Measurements from ENCODE around the gene GALNT2.

- TF ChIP-seq POLR2AphosphoS5 (IDR thresholded peaks at IDR 0.05; ENCODE audit: low read depth) = no peak
- TF ChIP-seq, protein P1, sequence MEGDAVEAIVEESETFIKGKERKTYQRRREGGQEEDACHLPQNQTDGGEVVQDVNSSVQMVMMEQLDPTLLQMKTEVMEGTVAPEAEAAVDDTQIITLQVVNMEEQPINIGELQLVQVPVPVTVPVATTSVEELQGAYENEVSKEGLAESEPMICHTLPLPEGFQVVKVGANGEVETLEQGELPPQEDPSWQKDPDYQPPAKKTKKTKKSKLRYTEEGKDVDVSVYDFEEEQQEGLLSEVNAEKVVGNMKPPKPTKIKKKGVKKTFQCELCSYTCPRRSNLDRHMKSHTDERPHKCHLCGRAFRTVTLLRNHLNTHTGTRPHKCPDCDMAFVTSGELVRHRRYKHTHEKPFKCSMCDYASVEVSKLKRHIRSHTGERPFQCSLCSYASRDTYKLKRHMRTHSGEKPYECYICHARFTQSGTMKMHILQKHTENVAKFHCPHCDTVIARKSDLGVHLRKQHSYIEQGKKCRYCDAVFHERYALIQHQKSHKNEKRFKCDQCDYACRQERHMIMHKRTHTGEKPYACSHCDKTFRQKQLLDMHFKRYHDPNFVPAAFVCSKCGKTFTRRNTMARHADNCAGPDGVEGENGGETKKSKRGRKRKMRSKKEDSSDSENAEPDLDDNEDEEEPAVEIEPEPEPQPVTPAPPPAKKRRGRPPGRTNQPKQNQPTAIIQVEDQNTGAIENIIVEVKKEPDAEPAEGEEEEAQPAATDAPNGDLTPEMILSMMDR (IDR thresholded peaks at IDR 0.05; ENCODE audit: insufficient read depth, low read length) = no peak
- no peak for TF ChIP-seq REST (IDR thresholded peaks at IDR 0.05; ENCODE audit: insufficient replicate concordance, low read depth)
- peak; percentile 31; the same call in 1 of the 2 replicates for TF ChIP-seq SPI1 (IDR thresholded peaks at IDR 0.05; ENCODE audit: borderline replicate concordance, low read depth)
- no peak for TF ChIP-seq GABPA (IDR thresholded peaks at IDR 0.05; ENCODE audit: low read depth)
Observed at GRCh38 chr1:230299191-230300006, 232.4 kb downstream of the GALNT2 start.
